ENCODE data around the gene NDUFB10.

GRCh38 chr16:1926271-1926670 is 33.1 kb upstream of the NDUFB10 start:
- TF ChIP-seq POLR2AphosphoS5 (IDR thresholded peaks at IDR 0.05; ENCODE audit: low read depth, low read length) (no peak), FOXP2 (optimal IDR thresholded peaks at IDR 0.05; ENCODE audit: borderline replicate concordance, extremely low read depth, extremely low read length, insufficient read depth) (no peak), REST (IDR thresholded peaks at IDR 0.05; ENCODE audit: insufficient read depth in 1 of 2, low read depth in 2 of 2, low read length in 2 of 2) (no peak), SIN3A (IDR thresholded peaks at IDR 0.05; ENCODE audit: borderline replicate concordance, insufficient read depth, low read length) (no peak), TAF1 (IDR thresholded peaks at IDR 0.05; ENCODE audit: borderline replicate concordance, insufficient read depth, low read length) (no peak)

Data from PFSK-1 (cell line).